Activated T-cell treated with anti-CD3 and anti-CD28 coated beads for 1 hour (primary cell): ENCODE data around the gene APLN.

Source experiments
- DNase-seq: peaks from one replicate; pipeline ENCODE4 v3.0.0-alpha.2; 2020; ENCODE audit warnings: low read depth

The APLN gene

DNA sequence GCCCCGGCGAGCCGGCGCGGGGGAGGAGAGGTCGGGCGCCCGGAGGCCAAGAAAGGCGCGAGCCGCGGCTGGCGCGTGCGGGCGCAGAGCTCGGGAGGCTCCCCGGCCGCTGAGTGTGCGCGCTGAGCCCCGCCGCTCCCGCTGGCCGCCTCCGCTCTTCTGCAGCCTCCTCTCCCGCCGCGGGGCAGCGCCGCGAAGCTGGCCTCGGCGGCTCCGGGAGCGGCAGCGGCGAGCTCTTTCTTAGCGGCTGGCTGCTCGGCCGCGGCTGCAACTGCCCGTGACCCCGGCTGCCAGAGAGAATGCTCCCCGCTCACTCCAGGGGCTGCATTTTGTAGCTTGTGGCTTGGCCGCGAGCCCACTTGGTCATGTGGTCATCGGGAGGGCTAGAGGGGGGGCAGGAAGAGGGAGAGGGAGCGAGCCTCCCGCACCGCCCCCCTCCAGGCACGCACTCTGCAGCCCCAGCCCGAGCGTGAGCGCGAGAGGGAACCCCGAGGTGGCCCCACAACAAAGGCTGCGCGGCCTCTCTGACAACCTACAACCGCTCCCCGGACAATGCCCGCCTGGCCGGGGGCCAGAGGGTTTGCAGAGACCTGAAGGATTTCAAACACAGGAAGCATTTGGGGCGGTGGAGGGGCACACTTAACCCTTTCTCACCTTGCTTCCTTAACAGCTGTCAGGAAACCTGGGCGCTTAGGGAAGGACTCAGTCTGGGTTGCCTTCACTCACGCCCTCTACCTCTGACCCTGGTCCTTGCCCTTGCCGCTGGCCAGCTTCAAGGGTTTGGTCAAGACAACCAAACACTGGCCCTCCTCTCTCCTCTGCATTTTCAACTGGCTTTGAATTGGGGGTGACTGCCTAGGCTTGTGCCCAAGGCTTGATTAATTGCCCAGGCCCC is at the start of gene APLN:
Gene APLN, minus strand, starts transcription at position 305 of the 895 bp plus-strand sequence. CDS start 326 bp downstream, outside the sequence.
- DNase-seq: no peak

GRCh38 chrX:129704491-129704890 is 49.7 kb upstream of the APLN start:
- DNase-seq: no peak

GRCh38 chrX:129701624-129702069 is 46.9 kb upstream of the APLN start:
- DNase-seq: no peak

DNA sequence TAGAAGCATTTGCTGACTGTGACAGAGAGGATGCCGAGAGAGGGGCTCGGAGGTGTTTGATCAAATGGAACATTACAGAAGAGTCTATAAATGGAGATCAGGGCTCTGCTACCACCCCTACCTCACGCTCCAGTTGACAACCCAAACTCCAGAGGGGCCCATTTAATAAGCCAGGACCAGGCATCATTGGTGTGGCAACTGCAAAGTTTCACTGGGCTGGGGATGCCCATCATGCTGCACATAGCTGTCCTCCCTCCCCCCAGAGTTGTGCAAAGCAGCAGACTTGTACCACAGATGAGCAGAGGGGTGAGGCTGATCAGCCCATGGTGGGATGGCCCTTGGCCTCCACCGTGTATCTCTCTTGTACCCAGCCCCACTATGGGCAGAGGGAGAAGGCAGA is 45.8 kb upstream of the APLN start:
- no peak for DNase-seq

- DNase-seq: no peak
These were observed 43.4 kb upstream of the APLN start for GRCh38 chrX:129698150-129698549.

- no peak for DNase-seq
These were observed 42.6 kb upstream of the APLN start for GRCh38 chrX:129697204-129697829.

DNA sequence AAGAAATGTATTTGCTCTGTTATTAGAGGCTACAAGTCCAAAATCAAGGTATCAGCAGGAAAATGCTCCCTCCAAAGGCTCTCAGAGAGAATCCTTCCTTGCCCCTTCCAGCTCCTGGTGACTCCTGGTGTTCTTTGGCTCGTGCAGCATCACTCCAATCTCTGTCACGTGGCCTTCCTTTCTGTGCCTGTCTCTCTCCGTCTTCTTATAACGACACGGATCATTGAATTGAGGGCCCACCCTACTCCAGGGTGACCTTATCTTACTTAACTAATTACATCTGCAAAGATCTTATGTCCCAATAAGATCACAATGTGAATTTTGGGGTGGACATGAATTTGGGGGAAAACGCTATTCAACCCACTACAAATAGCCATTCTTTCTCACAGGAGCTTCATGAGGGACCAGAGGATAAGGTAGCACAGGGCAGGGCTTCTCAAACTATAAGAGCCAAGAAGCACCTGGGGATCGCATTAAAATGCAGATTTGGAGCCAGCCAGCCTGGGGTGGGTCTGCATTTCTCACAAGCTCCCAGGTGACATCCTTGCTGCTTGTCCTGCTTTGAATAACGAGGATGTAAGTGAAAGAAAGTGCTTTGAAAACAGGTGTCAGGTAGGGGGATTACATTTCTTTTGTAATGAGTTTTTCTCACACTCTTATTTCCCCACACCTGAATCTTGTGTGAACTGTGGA is 41.9 kb upstream of the APLN start:
- DNase-seq: no peak

- DNase-seq: no peak
These were observed 41.2 kb upstream of the APLN start for GRCh38 chrX:129695937-129696336.

- DNase-seq: no peak
These were observed 40.8 kb upstream of the APLN start for GRCh38 chrX:129695535-129695934.

GRCh38 chrX:129694805-129695204 is 40.0 kb upstream of the APLN start:
- DNase-seq: no peak

GRCh38 chrX:129693354-129693753 is 38.6 kb upstream of the APLN start:
- no peak for DNase-seq

DNA sequence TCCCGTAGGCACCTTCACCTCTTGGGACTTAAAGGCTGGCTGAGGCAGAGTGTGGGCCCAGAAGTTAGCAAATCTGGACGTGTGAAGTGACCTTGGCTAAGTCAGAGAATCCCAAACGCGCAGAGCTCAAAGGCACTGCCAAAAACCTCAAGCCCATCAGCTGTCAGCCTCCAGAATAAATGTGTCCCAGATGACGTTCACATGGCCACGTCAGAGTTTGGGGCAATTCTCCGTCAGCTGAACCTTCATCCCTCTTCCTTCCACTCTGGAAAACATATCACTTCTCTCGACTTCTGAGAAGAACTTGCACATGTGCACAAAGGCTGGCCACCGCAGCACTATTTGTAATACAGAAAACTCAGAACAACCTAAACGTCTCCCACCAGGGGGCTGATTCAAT is 35.7 kb upstream of the APLN start:
- DNase-seq: no peak

DNA sequence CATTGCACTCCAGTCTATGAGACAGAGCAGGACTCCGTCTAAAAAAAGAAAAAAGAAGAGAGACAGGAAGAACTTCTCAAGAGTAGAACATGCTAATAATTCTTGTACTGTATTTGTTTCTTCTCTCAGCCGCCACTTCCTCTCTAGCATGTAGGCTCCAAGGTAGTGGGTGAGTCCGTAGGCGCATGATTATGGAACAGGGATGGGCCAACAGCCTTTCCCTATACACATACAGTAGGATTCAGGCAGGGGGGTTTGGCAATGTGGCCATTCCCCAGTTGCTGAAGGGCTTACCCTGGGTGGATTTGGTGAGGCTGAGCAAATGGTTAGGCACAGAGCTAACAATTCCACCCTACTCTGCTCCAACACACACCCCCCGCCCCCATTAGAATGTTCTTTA is 35.0 kb upstream of the APLN start:
- DNase-seq: no peak

DNA sequence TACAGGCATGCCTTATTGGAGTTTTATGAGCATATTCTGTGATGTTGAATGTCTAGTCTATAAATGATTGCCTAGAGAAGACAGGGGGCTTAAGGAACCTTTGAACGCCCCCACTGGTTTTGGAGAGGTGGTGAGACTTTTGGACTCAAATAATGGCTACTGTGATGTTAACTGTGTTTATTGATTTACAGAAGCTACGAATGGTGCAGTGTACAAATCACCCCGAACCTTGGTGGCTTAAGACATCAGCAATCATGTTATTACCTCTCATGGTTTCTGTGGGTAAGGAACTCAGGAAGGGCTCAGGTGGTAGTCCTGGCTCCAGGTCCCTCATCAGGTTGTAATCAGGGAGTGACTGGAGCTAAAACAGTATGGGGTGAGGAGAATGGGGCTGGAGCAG is 33.3 kb upstream of the APLN start:
- DNase-seq: no peak

DNA sequence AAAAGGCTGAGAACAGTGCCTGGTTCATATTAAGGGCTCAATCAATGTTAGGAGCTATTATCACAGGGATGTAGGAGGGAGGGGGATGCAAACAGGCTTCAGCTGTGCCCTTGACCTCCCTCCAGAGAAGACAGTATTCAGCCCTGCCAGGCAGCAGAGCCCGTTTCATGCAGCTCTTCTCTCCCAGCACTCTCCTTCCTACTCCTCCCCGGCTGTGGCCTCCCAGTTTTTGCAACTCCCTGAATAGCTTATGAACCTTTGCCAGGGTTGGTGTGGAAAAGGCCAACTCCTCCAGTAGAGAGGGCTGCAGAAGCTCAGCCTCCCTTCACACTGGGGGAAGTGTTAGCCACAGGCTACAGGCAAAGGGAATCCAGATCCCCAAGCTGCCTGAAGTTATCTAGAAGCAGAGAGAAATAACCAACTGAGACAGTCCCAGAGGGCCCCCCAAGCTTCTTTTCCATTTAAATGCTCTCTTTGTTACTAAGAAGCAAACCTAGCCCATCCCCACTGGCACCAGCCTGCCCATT is 31.7 kb upstream of the APLN start:
- no peak for DNase-seq

- no peak for DNase-seq
These were observed 28.2 kb upstream of the APLN start for GRCh38 chrX:129682979-129683378.

- DNase-seq: no peak
These were observed 25.1 kb upstream of the APLN start for GRCh38 chrX:129679901-129680300.

GRCh38 chrX:129678614-129679195 is 23.9 kb upstream of the APLN start:
- peak; percentile 9 for DNase-seq

GRCh38 chrX:129667412-129667811 is 12.7 kb upstream of the APLN start:
- no peak for DNase-seq

DNA sequence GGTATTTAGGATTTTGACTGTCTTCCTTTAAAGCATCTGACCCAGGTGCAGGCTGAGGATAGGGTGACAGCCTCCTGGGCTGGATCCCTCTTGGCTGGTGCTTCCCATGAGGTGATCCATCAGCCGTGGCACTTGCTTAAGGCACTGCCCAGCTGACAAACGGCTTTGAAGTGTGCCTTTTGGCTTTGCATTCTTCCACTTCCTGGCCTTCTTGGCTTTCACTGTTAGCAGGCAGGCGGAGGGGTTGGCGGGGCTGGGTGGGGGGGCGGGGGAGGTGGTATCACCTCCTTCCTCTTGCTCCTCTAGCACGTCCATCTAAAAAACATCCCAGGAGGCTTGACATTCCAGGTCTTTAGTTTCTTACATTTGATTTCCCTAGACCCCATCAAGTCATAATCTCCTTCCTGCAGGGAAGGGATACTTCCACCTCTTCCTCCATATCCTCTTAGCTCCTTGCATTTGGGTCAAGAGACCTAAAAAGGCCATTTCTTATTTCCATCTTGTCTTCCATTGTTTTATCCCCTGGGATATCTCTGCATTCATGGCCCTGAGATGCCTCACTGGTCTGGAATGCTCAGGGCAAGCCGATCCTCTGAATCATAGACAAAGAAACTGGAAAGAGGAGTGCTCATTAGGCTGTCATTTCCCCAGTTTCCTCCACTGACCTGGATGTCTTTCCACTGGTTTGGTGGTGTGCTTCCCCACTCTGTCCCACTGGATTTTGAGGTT is 11.3 kb upstream of the APLN start:
- no peak for DNase-seq

DNA sequence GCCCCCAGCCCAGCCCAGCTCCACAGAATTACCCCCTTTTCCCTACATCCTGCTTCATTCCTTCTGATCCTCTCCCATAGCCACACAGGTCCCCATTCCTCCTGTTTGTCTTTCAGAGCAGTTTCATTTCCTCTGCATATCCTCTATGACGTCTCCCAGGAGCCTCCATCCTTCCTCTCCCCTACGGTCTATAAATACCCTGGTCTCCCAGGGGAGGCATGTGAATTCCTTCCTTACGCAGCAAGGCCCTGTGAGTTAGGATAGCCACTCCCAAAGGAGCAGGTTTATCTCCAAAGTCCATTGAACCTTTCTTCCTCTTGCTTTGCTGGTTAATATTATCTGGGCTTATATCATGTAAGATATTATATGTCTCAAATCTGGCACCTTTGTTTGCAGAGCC is 8.4 kb upstream of the APLN start:
- DNase-seq: no peak

- no peak for DNase-seq
These were observed 6.6 kb upstream of the APLN start for GRCh38 chrX:129661369-129661768.
